ENCODE measurements around the gene ZNF32.
"Not testable (repeated sequence)": the region's sequence is repeated elsewhere in the genome, so short reads cannot be mapped to it uniquely, and the experiment has no call there.

ZNF32 gene

GRCh38 chr10:43679509-43679908 lies 30.8 kb upstream of the ZNF32 start:
- DNase-seq, result no peak

GRCh38 chr10:43678654-43679053 lies 30.0 kb upstream of the ZNF32 start:
- no peak for DNase-seq

GRCh38 chr10:43676901-43677300 lies 28.2 kb upstream of the ZNF32 start:
- DNase-seq, result no peak

GRCh38 chr10:43676331-43676730 lies 27.6 kb upstream of the ZNF32 start:
- no peak for DNase-seq

GRCh38 chr10:43674553-43675210 lies 26.0 kb upstream of the ZNF32 start:
- DNase-seq, result no peak

- no peak for DNase-seq
These were observed 24.8 kb upstream of the ZNF32 start for GRCh38 chr10:43673471-43673870.

- peak; percentile 29 for DNase-seq
These were observed 23.2 kb upstream of the ZNF32 start for GRCh38 chr10:43671659-43672531.

GRCh38 chr10:43669386-43669785 lies 20.7 kb upstream of the ZNF32 start:
- no peak for DNase-seq

GRCh38 chr10:43667761-43668386 lies 19.2 kb upstream of the ZNF32 start:
- DNase-seq, result no peak

GRCh38 chr10:43667317-43667731 lies 18.6 kb upstream of the ZNF32 start:
- no peak for DNase-seq

GRCh38 chr10:43666552-43666951 lies 17.9 kb upstream of the ZNF32 start:
- DNase-seq, result no peak

GRCh38 chr10:43665054-43665453 lies 16.4 kb upstream of the ZNF32 start:
- no peak for DNase-seq

- no peak for DNase-seq
These were observed 9.5 kb upstream of the ZNF32 start for GRCh38 chr10:43658227-43658626.

- DNase-seq, result no peak
These were observed 6.6 kb upstream of the ZNF32 start for GRCh38 chr10:43655311-43655710.

GRCh38 chr10:43653746-43654145 lies 5.1 kb upstream of the ZNF32 start:
- DNase-seq, result no peak

GRCh38 chr10:43649185-43649523 lies 473 bp upstream of the ZNF32 start:
- DNase-seq, result no peak

GRCh38 chr10:43648095-43648397 lies 635 bp downstream of the ZNF32 start:
- DNase-seq, result no peak

GRCh38 chr10:43647576-43647975 lies 1.1 kb downstream of the ZNF32 start:
- DNase-seq, result no peak

- DNase-seq, result no peak
These were observed 2.8 kb downstream of the ZNF32 start for GRCh38 chr10:43645866-43646265.

GRCh38 chr10:43644252-43644651 lies 4.4 kb downstream of the ZNF32 start:
- no peak for DNase-seq

GRCh38 chr10:43640603-43641002 lies 8.1 kb downstream of the ZNF32 start:
- no peak for DNase-seq

GRCh38 chr10:43635816-43636215 lies 12.9 kb downstream of the ZNF32 start:
- DNase-seq, result not testable (repeated sequence)

GRCh38 chr10:43628956-43629355 lies 19.7 kb downstream of the ZNF32 start:
- no peak for DNase-seq

- DNase-seq, result no peak
These were observed 20.7 kb downstream of the ZNF32 start for GRCh38 chr10:43627942-43628341.
